Endodermal cell (in vitro differentiated cells): ENCODE results near the gene SLC35G3. TPM values are rescaled to one million over a fixed set of nuclear protein-coding genes. Genes with fewer than 3 reads are reported as not detected.

Experiments
- DNase-seq: peaks from one replicate; pipeline ENCODE4 v3.0.0-alpha.2; 2017
- H3K27ac ChIP-seq: 2 replicates; pipeline ENCODE4 v1.5.1; 2013; ENCODE audit warnings: mild to moderate bottlenecking, low read depth, low read length, moderate library complexity
- H3K27me3 ChIP-seq: 2 replicates; pipeline ENCODE4 v1.6.1; 2013; ENCODE audit warnings: mild to moderate bottlenecking, low read length, moderate library complexity; ENCODE audit not compliant: insufficient read depth, control insufficient read depth, poor library complexity, severe bottlenecking
- H3K36me3 ChIP-seq: 2 replicates; pipeline ENCODE4 v1.7.0; 2013; ENCODE audit warnings: mild to moderate bottlenecking, low read length, moderate library complexity; ENCODE audit not compliant: control insufficient read depth, insufficient read depth
- H3K4me1 ChIP-seq: one replicate; pipeline ENCODE4 v1.7.0; 2013; ENCODE audit warnings: low read length; ENCODE audit not compliant: control insufficient read depth, insufficient read depth
- H3K4me3 ChIP-seq: 2 replicates; pipeline ENCODE4 v1.5.1; 2013; ENCODE audit warnings: mild to moderate bottlenecking, low read length, moderate library complexity
- H3K9ac ChIP-seq: 2 replicates; pipeline ENCODE4 v1.6.1; 2013; ENCODE audit warnings: mild to moderate bottlenecking, low read length, moderate library complexity; ENCODE audit not compliant: poor library complexity, severe bottlenecking; ENCODE audit errors: extremely low read depth
- H3K9me3 ChIP-seq: 2 replicates; pipeline ENCODE4 v1.6.1; 2013; ENCODE audit warnings: mild to moderate bottlenecking, low read length, moderate library complexity; ENCODE audit not compliant: control insufficient read depth
- H3K27ac Mint-ChIP-seq: 2 replicates; pipeline ENCODE4 v1.8.0; 2020; ENCODE audit warnings: mixed read lengths
- H3K27me3 Mint-ChIP-seq: 2 replicates; pipeline ENCODE4 v1.8.0; 2021; ENCODE audit warnings: mild to moderate bottlenecking, mixed read lengths; ENCODE audit not compliant: insufficient read depth
- H3K36me3 Mint-ChIP-seq: 2 replicates; pipeline ENCODE4 v1.8.0; 2020; ENCODE audit warnings: low read depth, mixed read lengths
- H3K4me1 Mint-ChIP-seq: 2 replicates; pipeline ENCODE4 v1.8.0; 2020; ENCODE audit warnings: mixed read lengths
- H3K4me3 Mint-ChIP-seq: 2 replicates; pipeline ENCODE4 v1.8.0; 2020; ENCODE audit warnings: mild to moderate bottlenecking, moderate library complexity, mixed read lengths
- H3K9me3 Mint-ChIP-seq: 2 replicates; pipeline ENCODE4 v1.8.0; 2020; ENCODE audit warnings: mild to moderate bottlenecking, mixed read lengths
- CTCF ChIP-seq: fragments of 200-600 bp; sonication (generic); conservative IDR thresholded peaks from 2 replicates; pipeline ENCODE4 v1.5.0; 2021; ENCODE audit warnings: antibody characterized with exemption, mild to moderate bottlenecking
- WGBS, 2 experiments: methylation state at CpG; one replicate each; pipeline versions ENCODE4 v1.1.5 to v1.1.7; 2013; ENCODE audit warnings: missing lambda C conversion rate in 2 of 2, mixed read lengths in 1 of 2; ENCODE audit not compliant: insufficient coverage in 1 of 2, insufficient read length in 1 of 2; 5-methylcytosine and 5-hydroxymethylcytosine counted together
- total RNA-seq, 2 donors: library from RNA; stranded (reverse); fragmentation: NEBNext Ultra II Directional in 1 of 2; extraction: Animal tissue kit (Norgen Biotek cat#: 25700) in 1 of 2; gene quantifications; 2 replicates in 1 of 2; 3 replicates in 1 of 2; pipeline ENCODE4 v1.2.1, GENCODE V29; 2021

The SLC35G3 gene
- total RNA-seq, 2 donors from 2014 or later, result not detected

GRCh38 chr17:35242158-35242804 is 48.1 kb upstream of the SLC35G3 start:
- TF ChIP-seq CTCF, result peak; percentile 78
- H3K27me3 Mint-ChIP-seq, result peaks cover 3% of the 10 kb centered on the region
- H3K9me3 Mint-ChIP-seq, result no peaks in the 10 kb centered on the region
- Histone ChIP-seq H3K36me3 (no peaks in the 10 kb centered on the region), H3K4me3 (peak overlapping the region; percentile 95), H3K27ac (no peak overlapping the region), H3K9me3 (no peaks in the 10 kb centered on the region), H3K9ac (peak overlapping the region; percentile 80), H3K27me3 (no peaks in the 10 kb centered on the region), H3K4me1 (peaks cover 8% of the 10 kb centered on the region)
- 5 to 11% methylated on average over 13 to 42 of the region's 43 CpGs for WGBS, 2 experiments
- H3K27ac Mint-ChIP-seq, result peak overlapping the region; percentile 91
- peaks cover 18% of the 10 kb centered on the region for H3K4me1 Mint-ChIP-seq
- peak overlapping the region; percentile 94 for H3K4me3 Mint-ChIP-seq
- H3K36me3 Mint-ChIP-seq, result no peaks in the 10 kb centered on the region
- peak; percentile 97 for DNase-seq

- Histone ChIP-seq H3K27ac (no peak overlapping the region), H3K4me3 (peak overlapping the region; percentile 95), H3K36me3 (no peaks in the 10 kb centered on the region), H3K4me1 (peaks cover 8% of the 10 kb centered on the region), H3K27me3 (no peaks in the 10 kb centered on the region), H3K9ac (no peak overlapping the region), H3K9me3 (no peaks in the 10 kb centered on the region)
- 91 to 92% methylated on average over 15 to 19 of the region's 19 CpGs for WGBS, 2 experiments
- no peaks in the 10 kb centered on the region for H3K9me3 Mint-ChIP-seq
- no peak for TF ChIP-seq CTCF
- H3K27ac Mint-ChIP-seq, result no peak overlapping the region
- peak; percentile 64 for DNase-seq
- H3K4me1 Mint-ChIP-seq, result peaks cover 18% of the 10 kb centered on the region
- peak overlapping the region; percentile 94 for H3K4me3 Mint-ChIP-seq
- H3K27me3 Mint-ChIP-seq, result peaks cover 3% of the 10 kb centered on the region
- no peaks in the 10 kb centered on the region for H3K36me3 Mint-ChIP-seq
Observed at GRCh38 chr17:35241520-35241919, 47.3 kb upstream of the SLC35G3 start.

- TF ChIP-seq CTCF, result no peak
- no peak for DNase-seq
- peaks cover 8% of the 10 kb centered on the region for H3K4me1 ChIP-seq
- H3K36me3 ChIP-seq, result no peaks in the 10 kb centered on the region
- H3K9me3 ChIP-seq, result no peaks in the 10 kb centered on the region
- H3K36me3 Mint-ChIP-seq, result no peaks in the 10 kb centered on the region
- H3K9me3 Mint-ChIP-seq, result no peaks in the 10 kb centered on the region
- peaks cover 6% of the 10 kb centered on the region for H3K27me3 Mint-ChIP-seq
- H3K27ac Mint-ChIP-seq, result no peak overlapping the region
- H3K4me3 Mint-ChIP-seq, result no peak overlapping the region
- H3K4me1 Mint-ChIP-seq, result peaks cover 18% of the 10 kb centered on the region
- no peak overlapping the region for H3K9ac ChIP-seq
- H3K27ac ChIP-seq, result no peak overlapping the region
- H3K27me3 ChIP-seq, result peaks cover 5% of the 10 kb centered on the region
- 96 to 99% methylated on average over 7 to 8 of the region's 8 CpGs for WGBS, 2 experiments
- H3K4me3 ChIP-seq, result no peak overlapping the region
Observed at GRCh38 chr17:35240861-35241260, 46.7 kb upstream of the SLC35G3 start.
